Measurements from ENCODE around the gene KCNS1. TPM values are rescaled to one million over a fixed set of nuclear protein-coding genes. Genes with fewer than 3 reads are reported as not detected.
A peak's percentile ranks its signal among the peaks of the same experiment; 100 is the strongest.

KCNS1 gene
- total RNA-seq (2021; fragmentation: NEBNext Ultra II Directional; extraction: Animal tissue kit (Norgen Biotek cat#: 25700)) (1.8 and 1.9 TPM in 2 replicates), polyA plus RNA-seq (2011; rRNA removed) (1.4 and 2.0 TPM in 2 replicates), polyA minus RNA-seq (2011; rRNA and poly(A)+ RNA removed) (2.5 and 3.3 TPM in 2 replicates)
- 1.3 TPM for polyA plus RNA-seq (2011; cell fraction: cytosol; rRNA removed)
- 1.8 TPM for polyA plus RNA-seq (2011; cell fraction: nucleus; rRNA removed)
- 0.59 to 1.7 TPM (median 1.1 TPM) in 4 replicates for polyA plus RNA-seq (2012, experiment 1 of 2)
- polyA plus RNA-seq (2012, experiment 2 of 2), result 1.1 TPM
- 2.4 TPM for polyA plus RNA-seq (2013, experiment 1 of 2)
- polyA plus RNA-seq (2013, experiment 2 of 2), result 2.8 TPM
- 2.3 TPM for polyA minus RNA-seq (2011; cell fraction: cytosol; rRNA and poly(A)+ RNA removed)
- polyA minus RNA-seq (2011; cell fraction: nucleus; rRNA and poly(A)+ RNA removed), result 5.7 TPM
- long read RNA-seq, experiment 1, partial matches to known transcripts, result 1 of 3 reads
- long read RNA-seq, experiment 1, other reads (novel, unspliced or antisense), result 2 of 3 reads
- long read RNA-seq, experiment 2, result 0 reads

- Histone ChIP-seq H2BK5ac (ENCODE audit: low read depth, low read length) (no peak within 1 kb of the TSS), H3K23ac (ENCODE audit: insufficient read length) (no peak within 1 kb of the TSS), H3K4me2 (ENCODE audit: insufficient read depth in 1 of 2, low read depth in 2 of 2, low read length in 2 of 2) (peak within 1 kb of the TSS; percentile 45 to 66), H3K4ac (replicated peaks; ENCODE audit: insufficient read length, low read depth, low read length) (no peak within 1 kb of the TSS), H3K4me3 (ENCODE audit: extremely low read depth in 1 of 4, insufficient read depth in 2 of 4, low read depth in 3 of 4, low read length in 4 of 4) (peak within 1 kb of the TSS; percentile 14 to 57 (median 34); a peak in 7 of 8 replicates), H3K14ac (ENCODE audit: insufficient read length) (no peak within 1 kb of the TSS), H4K8ac (ENCODE audit: extremely low read depth, insufficient read depth, low read length) (peak within 1 kb of the TSS; percentile 37; the same call in 1 of the 2 replicates), H3K27me3 (replicated peaks in 1 of 4; ENCODE audit: control insufficient read depth in 3 of 4, extremely low read depth in 1 of 4, insufficient read depth in 3 of 4, low read length in 3 of 4) (peaks cover 5 to 41% (median 31%) of the 10 kb centered on the region in 4 experiments), H3K36me3 (ENCODE audit: control insufficient read depth in 2 of 4, insufficient read depth in 4 of 4, low read length in 3 of 4) (peaks cover 0 to 5% (median 0%) of the 10 kb centered on the region in 4 experiments; a peak in 1 of 8 replicates), H3K18ac (ENCODE audit: extremely low read depth, low read length) (0 out of 2 replicates have a peak within 1 kb of the TSS, but pooled peaks have one; percentile 24), H2BK120ac (replicated peaks; ENCODE audit: low read depth, low read length) (no peak within 1 kb of the TSS), H2BK20ac (ENCODE audit: low read length) (no peak within 1 kb of the TSS), H2BK12ac (ENCODE audit: low read depth, low read length) (no peak within 1 kb of the TSS), H4K5ac (ENCODE audit: insufficient read length, low read depth, low read length) (no peak within 1 kb of the TSS), H2AK5ac (ENCODE audit: low read depth, low read length) (no peak within 1 kb of the TSS; the same call in 1 of the 2 replicates), H3K4me1 (replicated peaks in 1 of 4; ENCODE audit: control insufficient read depth in 3 of 4, insufficient read depth in 4 of 4, low read length in 3 of 4) (peaks cover 2 to 13% (median 4%) of the 10 kb centered on the region in 4 experiments; a peak in 6 of 7 replicates), H4K20me1 (replicated peaks in 1 of 2; ENCODE audit: control insufficient read depth in 1 of 2, insufficient read depth in 2 of 2, low read length in 2 of 2) (peaks cover 3 to 4% of the 10 kb centered on the region in 2 experiments), H3K23me2 (ENCODE audit: low read depth, low read length) (no peaks in the 10 kb centered on the region; the same call in 1 of the 2 replicates), H3K9me3 (ENCODE audit: insufficient read depth in 2 of 2, low read depth in 1 of 2, low read length in 1 of 2) (peaks cover 0 to 8% of the 10 kb centered on the region in 2 experiments; a peak in 3 of 4 replicates), H2BK15ac (ENCODE audit: low read length) (no peak within 1 kb of the TSS), H3K79me2 (ENCODE audit: control insufficient read depth in 1 of 2, insufficient read depth in 2 of 2, low read length in 2 of 2) (no peaks in the 10 kb centered on the region), H4K91ac (replicated peaks; ENCODE audit: insufficient read length, low read length) (no peak within 1 kb of the TSS), H3K56ac (replicated peaks; ENCODE audit: insufficient read length, low read depth, low read length) (no peak within 1 kb of the TSS), H3K27ac (ENCODE audit: low read depth, low read length) (no peak within 1 kb of the TSS), H2AFZ (ENCODE audit: low read length) (peak within 1 kb of the TSS; percentile 81), H3K79me1 (ENCODE audit: low read depth, low read length) (no peaks in the 10 kb centered on the region), H3K9ac (replicated peaks in 1 of 4; ENCODE audit: extremely low read depth in 1 of 4, low read depth in 3 of 4, low read length in 3 of 4) (no peak within 1 kb of the TSS)
- ChIA-PET CTCF (ENCODE audit: partially characterized antibody) (interaction anchor here (0.7 to 17.6 kb wide), 10 partner anchors 9 to 191 kb away, joined by 3 to 233 read pairs (median 6); partner anchors contain the start of gene WFDC5), POLR2A (ENCODE audit: partially characterized antibody) (interaction anchor here (1.0 to 3.1 kb wide), 2 partner anchors 10 to 13 kb away, joined by 3 to 18 read pairs; no protein-coding TSS in a partner anchor)
- DNase-seq (ENCODE audit: low read depth in 1 of 2, low spot score in 2 of 2) (peak; percentile 34 to 86), FAIRE-seq (no peak)
- 10% methylated on average over 36 of the region's 38 CpGs; no CpG with 5 or more reads in 1 of the 2 experiments for WGBS, 2 experiments (ENCODE audit: extremely low coverage in 1 of 2, insufficient coverage in 1 of 2, insufficient read length in 1 of 2, insufficient replicate concordance in 2 of 2, low coverage in 1 of 2, low lambda C conversion rate in 2 of 2, missing lambda C conversion rate in 1 of 2)
- no peak for TF ChIP-seq BRCA1 (IDR thresholded peaks at IDR 0.05; ENCODE audit: low read depth, low read length)
- no peak for TF ChIP-seq SIRT6 (IDR thresholded peaks at IDR 0.05; ENCODE audit: low read length)
- no peak for TF ChIP-seq NRF1 (IDR thresholded peaks at IDR 0.05; ENCODE audit: low read depth, low read length)
- TF ChIP-seq CHD2 (IDR thresholded peaks at IDR 0.05; ENCODE audit: low read length), result no peak
- TF ChIP-seq TCF12 (IDR thresholded peaks at IDR 0.05; ENCODE audit: low read depth, low read length), result no peak
- peak; percentile 23; the same call in 1 of the 2 replicates for TF ChIP-seq E2F6 (IDR thresholded peaks at IDR 0.05)
- TF ChIP-seq POLR2AphosphoS5 (IDR thresholded peaks at IDR 0.05; ENCODE audit: low read depth, low read length), result no peak
- no peak for TF ChIP-seq ZNF274 (IDR thresholded peaks at IDR 0.05; ENCODE audit: borderline replicate concordance, extremely low read depth, low read length)
- TF ChIP-seq BCL11A (IDR thresholded peaks at IDR 0.05; ENCODE audit: low read depth in 2 of 2, low read length in 2 of 2), result no peak
- no peak for TF ChIP-seq CEBPB (IDR thresholded peaks at IDR 0.05; ENCODE audit: low read depth, low read length)
These were observed at the start of gene KCNS1 for GRCh38 chr20:45100563-45101245. KCNS1 (minus strand) TSS chr20:45101127; CDS start chr20:45099236, 1,891 bp downstream.
